Measurements from ENCODE around the gene COG5.

- TF ChIP-seq TCF4 (CRISPR knock-in tag; IDR thresholded peaks at IDR 0.05; ENCODE audit: borderline replicate concordance) (no peak), ESRRG (CRISPR knock-in tag; IDR thresholded peaks at IDR 0.05) (no peak), ZFP3 (CRISPR knock-in tag; IDR thresholded peaks at IDR 0.05) (no peak), RARB (CRISPR knock-in tag; IDR thresholded peaks at IDR 0.05) (no peak), PATZ1 (CRISPR knock-in tag; IDR thresholded peaks at IDR 0.05; ENCODE audit: borderline replicate concordance) (no peak), TOX (CRISPR knock-in tag; IDR thresholded peaks at IDR 0.05; ENCODE audit: borderline replicate concordance) (no peak), PPARA (CRISPR knock-in tag; IDR thresholded peaks at IDR 0.05; ENCODE audit: borderline replicate concordance) (no peak), ARNTL (CRISPR knock-in tag; IDR thresholded peaks at IDR 0.05; ENCODE audit: borderline replicate concordance, low read depth) (no peak), ZC3H10 (CRISPR knock-in tag; IDR thresholded peaks at IDR 0.05) (no peak), BACH2 (CRISPR knock-in tag; IDR thresholded peaks at IDR 0.05; ENCODE audit: borderline replicate concordance) (no peak), CSRNP3 (CRISPR knock-in tag; IDR thresholded peaks at IDR 0.05) (no peak), POU6F1 (CRISPR knock-in tag; IDR thresholded peaks at IDR 0.05; ENCODE audit: borderline replicate concordance, low read depth) (no peak), ZFP30 (CRISPR knock-in tag; IDR thresholded peaks at IDR 0.05) (no peak)
Observed at GRCh38 chr7:107527196-107527595, 36.5 kb downstream of the COG5 start.
